Activated CD4-positive, alpha-beta T cell treated with anti-CD3 and anti-CD28 coated beads, Interleukin-10, Interleukin-2, amounts not matched to agents 100 ng/mL and 50 ng/mL, durations not matched to agents 16 hours and 8 hours (primary cell): ENCODE results near the gene TSPAN4.

Source experiments
- DNase-seq: peaks from one replicate; pipeline ENCODE4 v3.0.0-alpha.2; 2020

The TSPAN4 gene

DNA sequence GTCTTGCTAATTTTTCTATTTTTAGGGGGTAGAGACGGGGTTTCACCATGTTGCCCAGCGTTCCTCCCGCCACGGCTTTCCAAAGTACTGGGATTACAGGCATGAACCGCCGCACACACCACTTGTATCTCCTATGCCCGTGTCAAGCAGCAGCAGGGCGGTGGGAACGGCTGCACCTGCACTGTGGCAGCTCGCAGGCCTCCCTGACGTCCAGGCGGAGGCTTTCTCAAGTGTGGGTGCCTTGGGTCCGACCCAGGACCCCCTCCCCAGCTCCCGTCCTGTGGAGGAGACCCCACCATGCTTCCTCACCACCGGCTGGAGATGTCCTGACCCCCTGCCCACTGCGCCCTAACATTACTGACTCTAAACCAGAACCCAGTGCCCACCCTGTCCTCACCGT, 25.7 kb downstream of the TSPAN4 start:
- no peak for DNase-seq

DNA sequence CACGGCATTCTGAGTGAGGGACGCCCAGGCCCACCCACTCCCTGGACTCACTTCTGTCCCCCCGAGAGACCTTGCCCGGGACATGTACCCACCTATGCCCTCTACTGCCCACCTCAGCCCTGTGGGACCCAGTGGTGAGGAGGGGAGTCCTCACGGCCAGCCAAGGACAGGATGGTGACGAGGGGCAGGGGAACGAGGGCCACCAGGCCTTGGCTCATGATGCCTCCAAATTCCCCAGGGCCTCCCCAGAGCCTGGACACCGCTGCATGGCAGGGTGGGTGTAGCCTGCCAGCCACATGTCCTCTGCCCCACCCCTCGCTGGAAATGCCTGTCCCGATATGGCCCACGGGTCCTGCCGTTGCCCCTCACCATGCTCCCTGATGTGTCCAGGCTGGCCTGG, 26.1 kb downstream of the TSPAN4 start:
- no peak for DNase-seq

DNA sequence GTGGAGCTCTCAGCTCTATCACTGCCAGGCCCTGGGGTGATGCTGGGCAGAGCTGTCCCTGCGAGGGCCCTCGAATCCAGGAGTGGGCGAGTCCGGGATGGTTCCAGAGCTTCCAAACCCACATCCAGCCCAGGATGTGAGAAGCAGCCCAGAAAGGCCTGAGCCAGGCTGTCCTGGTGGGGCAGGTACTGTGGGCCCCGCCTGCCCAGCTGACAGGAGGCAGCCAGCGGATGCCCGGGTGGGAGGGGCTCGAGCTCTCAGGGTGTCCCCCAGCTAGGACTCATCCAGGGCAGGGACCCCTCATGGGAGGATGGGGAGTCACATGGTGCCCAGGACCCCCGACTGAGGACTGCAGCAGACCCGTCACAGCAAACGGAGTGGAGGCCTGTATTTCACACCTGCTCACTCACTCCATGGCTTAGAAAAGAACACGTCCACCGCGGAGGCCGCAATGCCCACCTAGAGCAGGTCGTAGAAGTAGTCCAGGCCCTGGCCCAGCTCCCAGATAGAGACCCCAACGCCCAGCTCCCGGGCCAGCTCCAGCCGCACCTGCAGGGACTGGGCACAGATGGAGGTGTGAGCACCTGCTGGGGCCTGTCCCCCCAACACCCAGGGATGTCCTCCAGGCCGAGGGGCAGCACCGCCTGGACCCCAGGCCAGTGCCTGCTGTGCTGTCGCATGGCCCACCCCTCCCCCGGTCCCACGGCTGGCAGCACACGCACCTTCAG, 26.9 kb downstream of the TSPAN4 start:
- no peak for DNase-seq

DNA sequence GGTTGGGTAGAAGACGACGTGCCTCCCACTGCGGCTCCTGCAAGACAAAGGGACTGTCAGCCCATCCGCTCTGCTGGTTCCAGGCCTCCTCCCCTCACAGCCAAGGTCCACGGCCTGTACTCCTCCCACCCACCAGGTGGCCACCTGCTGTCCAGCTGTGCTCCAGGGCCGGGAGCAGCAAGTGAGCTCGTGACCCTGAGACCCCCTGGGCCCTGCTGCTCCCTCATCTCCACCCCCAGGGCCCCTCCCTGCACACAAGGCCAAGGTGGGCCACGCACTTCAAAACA, 27.4 kb downstream of the TSPAN4 start:
- DNase-seq: no peak

DNA sequence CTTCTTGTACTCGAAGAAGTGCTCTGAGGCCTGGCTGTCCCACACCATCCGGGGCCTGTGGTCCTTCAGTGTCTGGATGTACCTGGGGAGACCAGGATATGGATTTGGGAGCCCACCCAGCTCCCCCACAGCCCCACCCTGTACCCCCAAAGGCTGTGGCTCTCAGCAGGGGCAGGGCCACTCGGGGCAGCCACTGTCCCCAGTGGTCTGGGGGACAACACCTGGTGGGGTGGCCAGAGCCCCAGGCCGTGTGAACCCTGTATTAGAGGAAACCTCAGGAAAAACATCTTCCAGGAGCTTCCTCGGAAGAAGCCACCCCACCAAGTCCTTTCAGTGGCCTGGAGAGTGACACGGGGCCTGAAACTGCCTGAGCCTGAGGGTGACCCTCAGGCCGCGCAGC, 27.8 kb downstream of the TSPAN4 start:
- no peak for DNase-seq

DNA sequence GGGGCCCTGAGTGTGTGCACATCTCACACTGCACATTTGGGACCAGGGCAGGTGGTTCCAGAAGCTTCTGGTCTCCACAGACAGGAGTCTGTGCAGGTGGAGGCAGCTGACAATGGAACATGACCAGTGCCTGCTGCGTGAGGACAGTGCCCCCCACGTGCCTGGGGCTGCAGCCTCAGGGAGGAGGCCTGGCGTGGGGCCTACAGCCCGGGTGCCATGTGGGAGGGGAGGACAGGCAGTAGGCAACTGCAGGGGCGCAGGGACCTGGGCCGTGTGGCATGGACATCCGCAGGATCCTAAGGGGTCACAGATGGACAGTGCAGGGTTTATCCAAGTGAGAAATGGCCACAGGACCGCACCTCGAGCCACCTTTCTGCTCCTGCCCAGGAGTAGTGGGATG, 28.8 kb downstream of the TSPAN4 start:
- DNase-seq: no peak

DNA sequence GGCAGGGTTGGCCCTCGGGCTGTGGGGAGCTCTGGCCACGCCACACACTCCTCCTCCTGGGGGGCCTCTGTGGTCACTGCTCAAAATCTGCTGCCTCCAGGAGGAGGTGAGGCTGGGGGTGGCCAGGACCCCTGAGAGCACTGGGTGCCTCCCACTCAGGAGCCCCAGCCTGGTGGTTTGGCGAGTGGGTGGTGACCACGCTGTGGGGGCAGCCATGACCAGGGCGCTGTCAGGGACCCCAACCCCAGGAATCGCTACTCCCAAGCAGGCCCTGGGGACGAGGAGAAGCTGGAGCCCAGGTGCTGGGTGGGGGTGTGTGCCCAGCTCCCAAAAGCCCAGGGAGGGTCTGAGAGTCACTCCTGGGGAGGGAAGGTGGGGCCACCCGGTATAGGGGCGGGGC, 30.1 kb downstream of the TSPAN4 start:
- no peak for DNase-seq

DNA sequence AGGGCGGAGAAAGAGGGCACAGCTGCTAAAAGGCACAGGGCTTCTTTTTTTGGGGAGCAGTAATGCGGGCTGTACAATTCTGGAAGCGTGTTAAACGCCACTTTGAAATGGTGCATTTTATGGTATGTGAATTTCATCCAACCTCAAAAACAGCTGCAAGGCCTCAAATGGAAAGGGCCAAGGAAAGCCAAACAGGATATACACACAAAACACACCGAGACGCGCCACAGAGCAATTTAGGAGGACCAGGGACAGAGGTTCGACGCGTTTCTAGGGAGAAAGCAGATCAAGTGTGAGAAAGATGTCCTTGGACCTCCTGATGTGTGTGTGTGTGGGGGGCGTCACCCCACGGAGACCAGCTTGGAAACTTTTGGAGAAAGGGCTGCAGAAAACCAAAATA, 31.1 kb downstream of the TSPAN4 start:
- DNase-seq: no peak

DNA sequence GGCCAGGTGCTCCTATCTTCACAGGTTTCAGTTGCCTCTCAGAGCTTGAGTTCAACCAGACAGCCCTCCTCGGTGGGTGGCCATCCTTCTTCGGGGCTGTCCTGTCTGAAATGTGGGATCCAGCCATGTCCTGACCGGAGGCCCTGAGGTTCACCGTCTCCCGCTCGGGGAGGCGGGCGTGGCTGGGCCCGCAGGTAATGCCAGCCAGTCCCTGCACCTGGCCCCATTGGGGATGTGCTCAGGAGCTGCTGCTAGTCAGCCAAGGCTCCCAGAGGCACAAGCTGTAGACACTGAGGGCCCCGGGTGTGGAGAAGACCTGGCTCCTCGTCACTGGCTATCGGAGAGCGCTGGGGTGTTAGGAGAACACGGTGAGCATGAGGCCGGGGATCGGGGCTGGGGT, 32.6 kb downstream of the TSPAN4 start:
- DNase-seq: no peak

DNA sequence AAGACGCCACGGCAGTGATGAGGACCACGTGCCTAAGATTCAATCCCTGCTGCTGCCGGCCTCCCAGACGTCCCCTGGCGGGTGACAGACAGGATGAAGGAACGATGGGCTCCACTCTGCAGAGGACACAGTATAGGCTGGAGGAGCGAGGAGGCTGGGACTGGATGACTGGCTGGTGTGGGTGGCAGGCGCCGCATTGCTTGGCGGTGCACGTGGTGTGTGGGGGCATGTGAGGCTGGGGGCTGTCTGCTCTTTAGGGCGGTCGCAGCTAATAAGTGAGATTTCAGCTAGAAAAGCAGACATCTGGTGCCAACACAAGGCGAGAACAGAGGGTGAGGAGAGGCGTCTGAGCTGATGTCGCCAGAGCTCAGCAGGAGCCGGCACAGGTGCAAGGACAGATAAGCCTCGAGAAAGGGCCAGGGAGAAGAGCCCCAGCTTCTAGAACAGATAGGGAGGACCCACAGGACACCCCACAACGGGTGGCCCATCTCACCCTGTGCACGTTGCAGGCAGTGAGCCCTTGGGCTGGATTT, 33.2 kb downstream of the TSPAN4 start:
- DNase-seq: no peak

DNA sequence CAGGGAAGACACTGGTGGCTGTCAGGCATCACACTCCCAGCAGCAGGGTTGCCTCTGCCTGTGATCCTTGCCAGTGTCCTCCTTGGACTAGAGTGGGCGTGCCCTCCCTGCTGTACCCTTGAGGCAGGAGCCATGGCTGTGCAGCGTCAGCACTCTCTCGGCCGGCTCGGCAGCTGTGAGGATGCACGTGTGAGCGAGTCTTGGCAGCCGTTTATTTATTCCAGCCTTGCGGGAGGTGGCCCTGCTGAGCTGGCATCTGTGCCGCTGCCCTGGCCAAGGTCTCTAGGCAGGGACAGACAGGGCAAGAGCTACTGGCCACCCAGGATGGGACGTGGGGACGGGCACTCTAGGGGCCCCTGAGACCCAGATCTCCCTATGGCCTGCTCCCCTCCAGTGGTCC, 33.9 kb downstream of the TSPAN4 start:
- no peak for DNase-seq

DNA sequence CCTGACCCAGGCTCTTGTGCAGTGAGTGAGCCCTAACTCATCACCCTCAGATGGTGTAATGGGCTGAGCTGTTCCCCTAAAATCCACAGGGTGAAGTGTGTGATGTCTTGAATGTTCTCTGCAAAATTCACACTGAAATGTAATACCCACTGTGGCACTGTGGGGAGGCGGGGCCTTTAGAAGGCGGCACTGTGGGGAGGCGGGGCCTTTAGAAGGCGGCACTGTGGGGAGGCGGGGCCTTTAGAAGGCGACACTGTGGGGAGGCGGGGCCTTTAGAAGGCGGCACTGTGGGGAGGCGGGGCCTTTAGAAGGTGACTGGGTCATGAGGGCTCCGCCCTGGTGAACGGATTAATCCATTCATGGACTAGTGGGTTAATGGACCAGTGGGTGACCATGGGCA, 34.9 kb downstream of the TSPAN4 start:
- peak; percentile 40 for DNase-seq

DNA sequence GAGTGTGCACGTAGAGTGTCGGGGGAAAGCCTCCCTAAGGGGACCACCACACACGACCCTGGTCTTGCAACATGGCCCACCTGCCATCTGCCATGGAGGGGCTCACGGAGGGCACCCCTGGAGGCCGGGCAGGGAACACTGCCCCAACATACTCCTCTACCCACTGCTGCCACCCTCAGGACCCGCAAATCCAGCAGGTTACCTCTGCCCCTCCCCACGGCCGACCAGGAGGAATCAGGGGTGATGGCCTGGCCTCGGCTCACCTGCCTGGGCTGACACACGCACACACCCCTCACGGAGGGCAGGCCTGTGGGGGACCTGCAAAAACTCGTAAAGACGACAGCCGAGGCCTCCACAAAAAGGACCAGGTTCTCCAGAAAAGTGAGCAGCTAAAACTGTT, 37.8 kb downstream of the TSPAN4 start:
- DNase-seq: no peak

DNA sequence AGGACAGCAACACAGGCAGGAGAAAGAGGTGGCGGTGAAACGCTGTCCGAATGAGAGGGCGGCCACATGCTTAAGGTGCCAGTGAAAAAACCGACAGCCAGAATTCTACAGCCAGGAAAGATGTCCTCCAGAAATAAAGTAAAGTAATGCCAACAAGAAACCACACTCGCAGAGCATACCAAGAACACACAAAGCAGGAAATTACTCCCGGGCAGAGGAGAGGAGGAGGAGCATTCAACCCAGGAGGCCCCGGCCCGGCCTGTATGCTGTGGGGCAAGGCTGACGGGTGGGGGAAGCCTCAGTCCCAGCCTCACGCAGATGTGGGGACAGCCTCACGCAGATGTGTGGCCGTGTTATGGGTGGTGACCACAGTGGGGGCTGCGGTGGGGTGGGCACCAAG, 39.9 kb downstream of the TSPAN4 start:
- DNase-seq: no peak

DNA sequence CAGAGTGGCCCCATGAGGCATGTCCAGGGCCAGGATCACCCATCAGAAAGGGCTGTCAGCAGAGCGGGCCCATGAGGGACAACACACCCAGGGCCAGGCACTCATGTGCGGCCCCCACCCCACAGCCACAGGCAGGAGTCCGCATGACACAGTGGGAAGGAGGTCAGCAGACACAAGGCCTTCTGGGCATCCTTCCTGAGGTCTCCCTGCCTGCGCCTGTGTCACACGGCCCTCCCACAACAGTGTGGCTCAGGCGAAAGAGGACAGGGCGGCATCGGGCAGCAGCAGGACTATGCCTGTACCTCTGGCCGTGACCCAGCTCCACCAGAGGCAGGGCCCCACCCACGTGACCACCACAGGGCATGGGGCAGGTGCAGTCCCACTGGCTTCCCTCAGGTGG, 40.9 kb downstream of the TSPAN4 start:
- DNase-seq: no peak

DNA sequence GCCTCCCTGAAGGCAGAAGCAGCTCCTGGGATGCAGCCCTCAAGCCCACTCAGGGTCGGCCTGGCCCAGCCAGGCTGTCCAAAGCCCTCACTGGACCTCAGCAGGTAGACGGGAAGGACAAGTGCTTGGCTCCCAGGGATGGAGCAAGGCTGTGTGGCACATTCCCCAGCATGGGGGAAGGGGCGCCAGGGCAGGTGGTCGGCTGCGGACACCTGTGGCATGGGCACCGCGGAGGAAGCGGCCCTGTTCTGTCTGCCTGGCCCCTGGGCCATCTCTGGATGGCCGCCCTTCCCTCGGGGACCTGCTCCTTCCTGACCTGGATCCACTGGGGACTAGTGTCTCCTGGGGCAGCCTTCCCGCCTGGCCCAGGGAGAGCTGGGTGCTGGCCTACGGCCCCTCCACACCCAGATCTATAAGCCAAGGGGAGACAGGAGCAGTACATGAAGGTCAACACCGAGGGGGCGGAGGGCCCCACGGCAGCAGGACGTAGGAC, 42.0 kb downstream of the TSPAN4 start:
- no peak for DNase-seq

DNA sequence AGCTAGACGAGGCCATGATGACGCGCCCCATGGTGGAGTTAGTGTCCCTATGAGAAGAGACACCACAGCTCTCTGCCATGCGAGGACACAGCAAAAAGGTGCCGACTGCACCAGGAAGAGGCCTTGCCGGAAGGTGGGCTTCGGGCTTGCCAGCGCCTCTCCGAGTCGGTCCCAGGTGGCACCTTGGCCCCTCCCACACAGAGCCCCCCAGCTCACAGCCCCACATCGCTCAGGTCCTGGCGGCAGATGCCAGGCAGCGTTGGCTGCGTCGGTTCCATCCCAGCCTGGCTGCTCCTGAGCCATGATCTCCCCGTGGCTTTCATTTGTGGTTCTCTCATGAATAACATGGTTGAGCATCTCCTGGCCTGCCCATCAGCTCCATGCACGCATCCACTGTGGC, 43.9 kb downstream of the TSPAN4 start:
- DNase-seq: no peak

DNA sequence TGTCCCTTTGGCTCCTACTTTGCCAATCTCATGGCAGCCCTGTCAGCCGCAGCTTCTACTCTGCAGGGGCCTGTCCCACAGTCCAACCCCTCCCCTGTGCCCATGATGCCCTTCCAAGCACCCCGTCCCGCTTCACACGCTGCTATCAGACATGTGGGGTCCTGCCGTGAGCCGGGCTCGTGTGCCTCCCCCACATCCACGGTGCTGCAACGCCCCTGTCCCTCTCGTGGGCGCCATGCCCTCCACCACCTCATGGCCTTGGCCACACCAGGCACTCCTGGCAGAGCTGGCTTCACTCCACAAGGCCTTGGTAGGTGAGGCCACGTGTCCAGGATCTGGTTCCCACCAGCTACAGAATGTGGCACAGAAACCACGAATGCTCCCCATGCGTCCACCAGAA, 44.9 kb downstream of the TSPAN4 start:
- no peak for DNase-seq

DNA sequence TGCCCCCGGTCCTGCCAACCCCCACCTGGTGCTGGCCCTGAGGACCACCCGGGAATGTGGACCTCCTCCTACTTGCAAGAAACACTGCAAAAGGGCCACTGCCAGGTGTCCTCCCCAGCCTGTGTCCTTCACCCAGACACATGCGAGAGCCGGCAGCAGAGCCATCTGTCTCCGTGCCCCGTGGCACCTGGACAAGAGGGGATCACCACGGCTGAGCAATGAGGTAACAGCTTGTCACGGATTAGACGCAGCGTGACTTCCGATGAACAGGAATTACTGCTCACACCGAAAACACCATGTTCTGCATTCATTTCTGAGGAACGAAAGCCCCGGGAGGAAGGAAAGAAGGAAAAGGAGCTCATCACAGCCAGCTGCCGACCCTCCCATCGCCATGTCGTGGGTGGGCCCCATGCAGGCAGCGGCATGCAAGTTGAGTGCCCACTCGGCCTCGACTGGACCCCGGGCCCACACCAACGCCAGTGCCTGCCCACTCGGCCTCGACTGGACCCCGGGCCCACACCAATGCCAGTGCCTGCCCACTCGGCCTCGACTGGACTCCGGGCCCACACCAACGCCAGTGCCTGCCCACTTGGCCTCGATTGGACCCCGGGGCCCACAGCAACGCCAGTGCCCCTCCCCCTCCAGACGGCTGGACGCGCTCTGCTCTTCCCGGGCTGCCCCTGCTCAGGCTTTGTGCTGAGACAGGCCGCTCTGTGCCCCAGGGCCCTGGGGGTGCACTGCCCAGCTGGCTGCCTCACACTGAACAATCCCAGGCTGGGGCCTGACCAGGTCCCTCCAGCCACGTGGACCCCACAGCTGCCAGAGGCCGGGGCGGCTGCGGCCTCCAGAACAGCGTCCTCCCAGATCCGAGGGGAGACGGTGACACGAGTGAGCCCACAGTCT, 45.9 kb downstream of the TSPAN4 start:
- no peak for DNase-seq

DNA sequence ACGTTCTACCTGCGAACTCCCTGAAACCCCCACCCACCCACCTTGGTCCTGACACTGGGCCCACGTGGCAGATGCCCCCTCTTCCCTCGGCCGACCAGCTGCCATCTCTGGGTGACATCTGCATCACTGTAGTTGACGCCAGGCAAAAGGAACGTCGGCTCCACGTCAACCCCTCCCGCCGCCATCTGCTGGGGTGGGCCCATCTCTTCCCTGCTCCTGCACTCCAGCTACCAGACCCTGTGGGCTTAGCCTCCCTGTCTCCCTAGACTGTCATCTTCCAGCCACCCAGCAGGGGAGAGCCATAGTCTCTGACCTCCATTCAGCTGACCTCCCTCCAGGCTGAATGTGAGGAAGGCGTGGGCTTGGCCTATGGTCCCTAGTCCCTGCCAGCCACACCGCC, 46.6 kb downstream of the TSPAN4 start:
- DNase-seq: no peak

DNA sequence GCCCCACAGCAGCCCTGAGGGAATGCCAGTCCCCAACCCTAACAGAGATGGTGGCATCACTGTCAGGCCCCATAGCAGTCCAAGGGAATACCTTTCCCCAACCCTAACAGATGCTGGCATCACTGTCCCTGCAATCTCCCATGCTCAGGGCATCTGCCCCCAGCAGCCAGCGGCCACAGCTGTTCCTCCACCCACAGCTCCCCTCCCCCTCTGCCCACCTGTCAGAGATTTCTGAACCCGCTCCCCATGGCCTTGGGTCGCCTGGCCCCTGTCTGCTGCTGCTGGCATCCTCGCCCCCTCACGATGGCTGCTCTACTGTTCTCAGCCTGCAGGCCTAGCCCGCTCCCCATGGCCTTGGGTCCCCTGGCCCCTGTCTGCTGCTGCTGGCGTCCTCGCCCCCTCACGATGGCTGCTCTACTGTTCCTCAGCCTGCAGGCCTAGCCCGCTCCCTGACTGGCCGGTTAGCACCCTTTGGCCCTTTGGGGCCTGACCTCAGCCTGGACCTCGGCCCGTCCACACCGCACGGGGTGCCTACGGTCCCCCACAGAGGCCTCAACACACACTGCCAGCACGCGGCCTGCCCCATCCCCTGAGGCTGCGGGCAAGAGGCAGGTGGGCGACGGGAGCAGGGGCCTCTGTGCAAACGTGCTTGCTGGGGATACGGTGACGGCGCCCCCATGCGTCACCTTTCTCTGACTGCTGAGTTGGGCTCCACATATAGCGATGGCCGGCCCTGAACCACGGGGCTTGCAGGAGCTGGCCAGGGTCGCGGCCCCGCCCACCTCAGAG, 47.2 kb downstream of the TSPAN4 start:
- no peak for DNase-seq

DNA sequence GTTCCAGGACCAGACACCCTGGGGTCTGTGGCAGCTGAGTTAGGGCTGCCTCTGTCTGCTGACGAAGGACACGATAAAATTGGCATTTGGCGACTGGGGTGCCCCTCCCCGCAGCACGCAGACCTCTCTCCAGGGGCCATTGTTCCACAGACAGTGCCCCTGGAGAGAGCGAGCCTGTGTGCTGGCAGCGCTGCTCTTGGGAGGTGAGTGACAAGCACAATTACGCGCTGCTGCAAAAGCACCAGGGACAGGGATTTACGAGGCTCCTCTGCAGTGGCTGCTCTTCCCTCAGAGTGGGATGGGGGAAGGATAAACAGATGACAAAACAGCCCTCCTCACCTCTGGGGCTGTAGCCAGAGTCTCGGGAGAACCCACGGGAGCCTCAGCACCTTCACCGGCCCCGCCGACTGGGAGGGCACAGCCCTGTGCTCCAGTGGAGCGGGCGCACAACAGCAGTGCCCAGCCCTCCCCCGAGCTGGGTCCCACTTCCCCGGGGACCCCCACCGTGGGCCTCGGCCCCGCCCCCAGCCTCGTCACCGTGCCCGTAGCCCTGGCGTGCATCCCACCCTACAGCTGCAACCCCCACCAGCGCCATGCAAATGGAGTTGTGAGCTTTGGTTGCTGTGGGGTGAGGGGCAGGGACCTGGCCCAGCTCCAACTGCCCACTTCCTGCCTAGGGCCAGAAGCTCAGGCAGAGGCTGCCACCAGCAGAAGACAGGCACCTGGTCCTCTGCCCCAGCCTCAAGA, 48.3 kb downstream of the TSPAN4 start:
- DNase-seq: no peak
